ENCODE measurements around the gene ZNF846. TPM values are rescaled to one million over a fixed set of nuclear protein-coding genes. Genes with fewer than 3 reads are reported as not detected.
A peak's percentile ranks its signal among the peaks of the same experiment; 100 is the strongest.

Gene ZNF846
- total and polyA plus RNA-seq, 2 of the 4 experiments (the other 2 are of a cell fraction): 5.7 to 6.5 TPM

DNA sequence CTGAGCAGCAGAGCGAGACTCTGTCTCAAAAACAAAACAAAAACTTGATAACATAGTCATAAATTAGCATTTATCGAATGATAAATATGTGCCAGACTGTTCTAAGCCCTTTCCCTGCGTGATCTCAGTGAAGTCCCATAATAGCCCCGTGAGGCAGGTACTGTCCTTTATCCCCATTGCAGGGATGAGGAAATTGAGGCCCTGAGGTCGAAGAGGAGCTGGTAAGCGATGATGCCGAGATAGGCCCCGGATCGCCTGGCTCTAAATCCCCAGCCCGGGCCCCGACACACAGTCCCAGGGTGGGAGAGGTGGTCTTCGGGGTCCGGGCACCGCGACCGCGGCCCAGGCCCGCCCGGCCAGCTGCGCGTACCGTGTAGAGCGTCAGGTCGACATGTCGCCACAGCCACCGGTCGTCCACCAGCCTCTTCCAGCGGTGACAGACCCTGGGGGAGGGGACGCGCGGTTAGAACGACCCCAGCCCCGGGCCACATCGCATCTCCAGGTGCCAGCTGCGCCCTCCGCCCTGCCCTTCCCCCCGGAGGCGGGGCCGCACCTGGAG is 49.7 kb upstream of the ZNF846 start:
- peak overlapping the region; percentile 64 to 99 for H4K8ac ChIP-seq (ENCODE audit: low read depth in 2 of 2, low read length in 2 of 2)
- H3K4ac ChIP-seq (ENCODE audit: low read depth, low read length): peak overlapping the region; percentile 82
- no peak for TF ChIP-seq CHD1 (IDR thresholded peaks at IDR 0.05; ENCODE audit: low read depth, low read length)
- no peak for TF ChIP-seq RFX5 (IDR thresholded peaks at IDR 0.05; ENCODE audit: low read depth, low read length)
- TF ChIP-seq MAZ (IDR thresholded peaks at IDR 0.05; ENCODE audit: borderline replicate concordance, low read depth, low read length): no peak
- no peak for TF ChIP-seq CEBPB (IDR thresholded peaks at IDR 0.05; ENCODE audit: low read depth, low read length)
- TF ChIP-seq NFE2L2 (IDR thresholded peaks at IDR 0.05; ENCODE audit: low read depth, low read length): no peak
- TF ChIP-seq CTCF (conservative IDR thresholded peaks at IDR 0.05; ENCODE audit: low read depth, low read length): no peak
- no peak for TF ChIP-seq SMC3 (IDR thresholded peaks at IDR 0.05; ENCODE audit: low read depth, low read length)
- TF ChIP-seq, protein P1, sequence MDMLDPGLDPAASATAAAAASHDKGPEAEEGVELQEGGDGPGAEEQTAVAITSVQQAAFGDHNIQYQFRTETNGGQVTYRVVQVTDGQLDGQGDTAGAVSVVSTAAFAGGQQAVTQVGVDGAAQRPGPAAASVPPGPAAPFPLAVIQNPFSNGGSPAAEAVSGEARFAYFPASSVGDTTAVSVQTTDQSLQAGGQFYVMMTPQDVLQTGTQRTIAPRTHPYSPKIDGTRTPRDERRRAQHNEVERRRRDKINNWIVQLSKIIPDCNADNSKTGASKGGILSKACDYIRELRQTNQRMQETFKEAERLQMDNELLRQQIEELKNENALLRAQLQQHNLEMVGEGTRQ (IDR thresholded peaks at IDR 0.05; ENCODE audit: low read depth, low read length): no peak
- TF ChIP-seq RAD21 (IDR thresholded peaks at IDR 0.05; ENCODE audit: low read length): no peak
- H3K4me1 ChIP-seq (ENCODE audit: control insufficient read depth, insufficient read depth, low read length): 0 out of 2 replicates have a peak, but pooled peaks cover 2% of the 10 kb centered on the region
- H3K18ac ChIP-seq (ENCODE audit: low read depth, low read length): 0 out of 2 replicates have a peak overlapping the region, but pooled peaks have one; percentile 15
- H2BK20ac ChIP-seq (ENCODE audit: low read depth, low read length): no peak overlapping the region
- H4K91ac ChIP-seq (ENCODE audit: insufficient read depth, low read depth, low read length): peak overlapping the region; percentile 77
- peak overlapping the region; percentile 71 for H2AK5ac ChIP-seq (ENCODE audit: low read depth, low read length)
- no TSS peak for BruUV-seq (replicated peaks)
- H3K4me2 ChIP-seq (ENCODE audit: low read depth, low read length): peak overlapping the region; percentile 98
- H3K9me3 ChIP-seq (ENCODE audit: control insufficient read depth, insufficient read depth, low read length): no peaks in the 10 kb centered on the region
- POLR2A ChIA-PET (ENCODE audit: unreplicated experiment): interaction anchor here (0.6 kb wide), 2 partner anchors 10 to 90 kb away, joined by 4 to 15 read pairs; partner anchors contain the start of gene UBL5
- dilution Hi-C loops (cut with HindIII; ENCODE audit: low sequenced_read_pairs, unreplicated experiment): no loop called here
- in situ Hi-C loops (cut with MboI; ENCODE audit: low sequenced_read_pairs): no loop called here
- intact Hi-C loops (cut with micrococcal nuclease): no loop called here
- CTCF ChIA-PET: no interaction called here
- no peaks in the 10 kb centered on the region for H3K27me3 ChIP-seq (ENCODE audit: control insufficient read depth, insufficient read depth, low read length)
- peak overlapping the region; percentile 100 for H2AFZ ChIP-seq (replicated peaks; ENCODE audit: low read length, poor library complexity)
- H2BK120ac ChIP-seq (ENCODE audit: low read depth, low read length): no peak overlapping the region
- peak overlapping the region; percentile 96 for H2BK5ac ChIP-seq (ENCODE audit: low read depth, low read length, poor library complexity, severe bottlenecking)
- 0% methylated on average over 3 of the region's 39 CpGs; no CpG with 5 or more reads in 1 of the 2 experiments for WGBS, 2 experiments (ENCODE audit: extremely low coverage in 2 of 2, insufficient read length in 1 of 2)
- H4K5ac ChIP-seq (ENCODE audit: low read depth, low read length): peak overlapping the region; percentile 72
- H4K20me1 ChIP-seq (ENCODE audit: insufficient read depth, low read length): peaks cover 4% of the 10 kb centered on the region
- H3K56ac ChIP-seq (ENCODE audit: extremely low read depth, insufficient read depth, low read length): peak overlapping the region; percentile 55
- peaks cover 4% of the 10 kb centered on the region for H3K36me3 ChIP-seq (ENCODE audit: control insufficient read depth, insufficient read depth, low read length)
- H3K9me1 ChIP-seq (ENCODE audit: insufficient read depth, low read length): peaks cover 2% of the 10 kb centered on the region; the same call in 1 of the 2 replicates
- peak overlapping the region; percentile 94 for H3K27ac ChIP-seq (ENCODE audit: insufficient read depth, low read length)
- H2AK9ac ChIP-seq (replicated peaks; ENCODE audit: low read depth, low read length, poor library complexity): peak overlapping the region; percentile 99
- ATAC-seq (ENCODE audit: low read depth): no peak
- peak overlapping the region; percentile 63; the same call in 1 of the 2 replicates for H3K23ac ChIP-seq (ENCODE audit: low read depth, low read length)
- peak overlapping the region; percentile 77 for H3K9ac ChIP-seq (ENCODE audit: low read depth, low read length)
- peaks cover 6 to 31% of the 10 kb centered on the region in 2 experiments; a peak in 3 of 4 replicates for H3K79me1 ChIP-seq (ENCODE audit: low read depth in 1 of 2, low read length in 2 of 2)
- H2BK15ac ChIP-seq (ENCODE audit: low read depth, low read length): no peak overlapping the region
- DNase-seq: no peak
- H3K4me3 ChIP-seq (ENCODE audit: insufficient read depth, low read depth, low read length): peak overlapping the region; percentile 89
- peak overlapping the region; percentile 71 for H3K14ac ChIP-seq (replicated peaks; ENCODE audit: low read depth, low read length)
